ENCODE measurements around the gene SRGAP3. TPM values are rescaled to one million over a fixed set of nuclear protein-coding genes. Genes with fewer than 3 reads are reported as not detected.

SRGAP3 gene
- total and polyA plus RNA-seq, 2 experiments from 2014 or later = 7.4 to 8.3 TPM

DNA sequence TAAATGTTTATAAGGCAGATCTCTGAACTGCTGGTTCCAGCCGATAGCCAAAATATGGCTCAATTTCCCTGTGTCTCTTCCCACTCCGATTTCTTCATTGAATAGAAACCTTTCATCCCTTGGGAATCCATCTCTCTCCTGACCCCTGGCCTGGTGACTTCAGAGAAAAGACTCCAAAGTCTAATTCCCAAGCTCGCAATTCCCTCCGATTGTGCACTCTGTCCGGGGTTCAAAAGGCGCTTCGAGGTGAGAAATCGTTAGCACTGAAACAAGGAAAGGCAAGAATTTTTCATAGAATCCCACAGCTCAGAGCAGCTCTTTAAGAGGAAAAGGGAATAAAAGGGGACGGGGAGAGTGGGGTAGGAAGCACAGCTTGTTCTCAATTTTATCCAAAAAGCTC lies 267.7 kb downstream of the SRGAP3 start:
- no peak for DNase-seq (ENCODE audit: low spot score)
- 90% methylated on average over 9 of the region's 9 CpGs for WGBS (ENCODE audit: low lambda C conversion rate, missing lambda C conversion rate)
- Histone ChIP-seq H3K4me2 (no peak overlapping the region), H3K27me3 (no peaks in the 10 kb centered on the region), H3K4me1 (ENCODE audit: insufficient read depth) (peaks cover 7% of the 10 kb centered on the region), H3K36me3 (replicated peaks; ENCODE audit: insufficient read depth, low read depth) (no peaks in the 10 kb centered on the region), H3K9me3 (ENCODE audit: low read depth) (no peaks in the 10 kb centered on the region), H3K27ac (no peak overlapping the region), H3K9me2 (replicated peaks; ENCODE audit: insufficient read depth) (no peaks in the 10 kb centered on the region), H3K79me2 (no peaks in the 10 kb centered on the region), H2AFZ (no peak overlapping the region), H4K20me1 (ENCODE audit: insufficient read depth, poor library complexity, severe bottlenecking) (no peaks in the 10 kb centered on the region), H3K4me3 (no peak overlapping the region)
- TF ChIP-seq EZH2phosphoT487 (IDR thresholded peaks at IDR 0.05; ENCODE audit: low read depth, severe bottlenecking, unreplicated experiment) = no peak
- no peak for TF ChIP-seq EZH2 (IDR thresholded peaks at IDR 0.05; ENCODE audit: borderline replicate concordance)
- TF ChIP-seq CTCF (IDR thresholded peaks at IDR 0.05; ENCODE audit: poor library complexity) = no peak

DNA sequence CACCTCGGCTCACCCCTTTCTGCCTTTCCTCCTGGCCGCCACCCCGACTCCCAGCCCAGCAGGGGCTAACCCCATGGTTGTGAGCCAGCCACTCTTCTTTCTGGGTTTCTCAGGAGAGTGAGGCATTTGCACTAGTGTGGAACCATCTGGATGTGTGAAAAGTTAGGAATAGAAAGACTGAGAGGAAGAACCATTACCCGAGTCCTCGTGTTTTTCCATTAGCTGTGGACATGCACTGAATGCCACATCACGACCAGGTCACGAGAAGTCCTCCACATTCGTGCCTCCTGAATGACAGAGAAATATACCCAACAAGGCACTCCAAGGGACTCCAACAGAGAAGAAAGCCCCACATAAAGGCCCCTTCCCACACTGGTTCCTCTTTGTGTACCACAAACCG lies 268.1 kb downstream of the SRGAP3 start:
- no peaks in the 10 kb centered on the region for H3K36me3 ChIP-seq (replicated peaks; ENCODE audit: insufficient read depth, low read depth)
- 93% methylated on average over 9 of the region's 9 CpGs for WGBS (ENCODE audit: low lambda C conversion rate, missing lambda C conversion rate)
- H3K27ac ChIP-seq = no peak overlapping the region
- peaks cover 7% of the 10 kb centered on the region for H3K4me1 ChIP-seq (ENCODE audit: insufficient read depth)
- no peak overlapping the region for H3K4me2 ChIP-seq
- TF ChIP-seq EZH2phosphoT487 (IDR thresholded peaks at IDR 0.05; ENCODE audit: low read depth, severe bottlenecking, unreplicated experiment) = no peak
- no peak for TF ChIP-seq CTCF (IDR thresholded peaks at IDR 0.05; ENCODE audit: poor library complexity)
- no peak for TF ChIP-seq EZH2 (IDR thresholded peaks at IDR 0.05; ENCODE audit: borderline replicate concordance)
- no peak overlapping the region for H2AFZ ChIP-seq
- no peaks in the 10 kb centered on the region for H3K27me3 ChIP-seq
- H3K9me2 ChIP-seq (replicated peaks; ENCODE audit: insufficient read depth) = no peaks in the 10 kb centered on the region
- no peaks in the 10 kb centered on the region for H4K20me1 ChIP-seq (ENCODE audit: insufficient read depth, poor library complexity, severe bottlenecking)
- DNase-seq (ENCODE audit: low spot score) = no peak
- H3K79me2 ChIP-seq = no peaks in the 10 kb centered on the region
- no peaks in the 10 kb centered on the region for H3K9me3 ChIP-seq (ENCODE audit: low read depth)
- no peak overlapping the region for H3K4me3 ChIP-seq

GRCh38 chr3:8980756-8981257 lies 268.6 kb downstream of the SRGAP3 start:
- no peaks in the 10 kb centered on the region for H3K36me3 ChIP-seq (replicated peaks; ENCODE audit: insufficient read depth, low read depth)
- DNase-seq (ENCODE audit: low spot score) = no peak
- H3K4me2 ChIP-seq = no peak overlapping the region
- H3K9me3 ChIP-seq (ENCODE audit: low read depth) = no peaks in the 10 kb centered on the region
- H3K27ac ChIP-seq = no peak overlapping the region
- no peak overlapping the region for H2AFZ ChIP-seq
- WGBS (ENCODE audit: low lambda C conversion rate, missing lambda C conversion rate) = 81% methylated on average over 6 of the region's 6 CpGs
- no peaks in the 10 kb centered on the region for H3K9me2 ChIP-seq (replicated peaks; ENCODE audit: insufficient read depth)
- no peaks in the 10 kb centered on the region for H3K27me3 ChIP-seq
- H3K4me3 ChIP-seq = no peak overlapping the region
- no peak for TF ChIP-seq CTCF (IDR thresholded peaks at IDR 0.05; ENCODE audit: poor library complexity)
- TF ChIP-seq EZH2phosphoT487 (IDR thresholded peaks at IDR 0.05; ENCODE audit: low read depth, severe bottlenecking, unreplicated experiment) = no peak
- TF ChIP-seq EZH2 (IDR thresholded peaks at IDR 0.05; ENCODE audit: borderline replicate concordance) = no peak
- H3K79me2 ChIP-seq = no peaks in the 10 kb centered on the region
- no peaks in the 10 kb centered on the region for H4K20me1 ChIP-seq (ENCODE audit: insufficient read depth, poor library complexity, severe bottlenecking)
- peaks cover 7% of the 10 kb centered on the region for H3K4me1 ChIP-seq (ENCODE audit: insufficient read depth)

DNA sequence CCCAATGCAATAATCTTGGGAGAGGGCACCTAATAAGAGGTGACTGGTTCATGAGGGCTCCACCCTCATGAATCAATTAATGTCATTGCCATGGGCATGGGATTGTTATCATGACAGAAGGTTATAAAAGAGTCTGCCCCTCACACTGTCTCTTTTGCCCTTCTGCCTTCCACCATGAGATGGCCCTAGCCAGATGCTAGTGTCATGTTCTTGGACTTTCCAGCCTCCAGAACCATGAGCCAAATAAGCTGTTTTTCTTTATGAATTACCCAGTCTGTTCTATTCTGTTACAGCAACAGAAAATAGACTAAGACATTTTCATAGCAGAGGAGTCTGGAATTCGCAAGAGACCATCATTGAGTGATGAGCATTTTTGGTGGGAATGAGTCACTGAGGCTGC lies 270.2 kb downstream of the SRGAP3 start:
- no peaks in the 10 kb centered on the region for H4K20me1 ChIP-seq (ENCODE audit: insufficient read depth, poor library complexity, severe bottlenecking)
- no peak overlapping the region for H3K4me3 ChIP-seq
- TF ChIP-seq EZH2 (IDR thresholded peaks at IDR 0.05; ENCODE audit: borderline replicate concordance) = no peak
- TF ChIP-seq CTCF (IDR thresholded peaks at IDR 0.05; ENCODE audit: poor library complexity) = no peak
- no peak for TF ChIP-seq EZH2phosphoT487 (IDR thresholded peaks at IDR 0.05; ENCODE audit: low read depth, severe bottlenecking, unreplicated experiment)
- H3K79me2 ChIP-seq = no peaks in the 10 kb centered on the region
- peaks cover 7% of the 10 kb centered on the region for H3K4me1 ChIP-seq (ENCODE audit: insufficient read depth)
- H3K9me3 ChIP-seq (ENCODE audit: low read depth) = no peaks in the 10 kb centered on the region
- H3K9me2 ChIP-seq (replicated peaks; ENCODE audit: insufficient read depth) = no peaks in the 10 kb centered on the region
- WGBS (ENCODE audit: low lambda C conversion rate, missing lambda C conversion rate) = 97% methylated on average over 1 of the region's 1 CpG
- no peak overlapping the region for H3K27ac ChIP-seq
- no peaks in the 10 kb centered on the region for H3K27me3 ChIP-seq
- H3K4me2 ChIP-seq = no peak overlapping the region
- H3K36me3 ChIP-seq (replicated peaks; ENCODE audit: insufficient read depth, low read depth) = no peaks in the 10 kb centered on the region
- DNase-seq (ENCODE audit: low spot score) = no peak
- no peak overlapping the region for H2AFZ ChIP-seq

Measured in hepatocyte (in vitro differentiated cells).